ENCODE data around the gene DHRSX. TPM values are rescaled to one million over a fixed set of nuclear protein-coding genes. Genes with fewer than 3 reads are reported as not detected.
"Not testable (repeated sequence)": the region's sequence is repeated elsewhere in the genome, so short reads cannot be mapped to it uniquely, and the experiment has no call there.

DHRSX gene
- total RNA-seq, result 29.9 TPM
- long read RNA-seq, transcript DHRSX-201 (7 exons, 2,571 nt), result major isoform, 49 of 90 reads
- long read RNA-seq, partial matches to known transcripts, result 3 of 90 reads
- long read RNA-seq, other reads (novel, unspliced or antisense), result 36 of 90 reads

DNA sequence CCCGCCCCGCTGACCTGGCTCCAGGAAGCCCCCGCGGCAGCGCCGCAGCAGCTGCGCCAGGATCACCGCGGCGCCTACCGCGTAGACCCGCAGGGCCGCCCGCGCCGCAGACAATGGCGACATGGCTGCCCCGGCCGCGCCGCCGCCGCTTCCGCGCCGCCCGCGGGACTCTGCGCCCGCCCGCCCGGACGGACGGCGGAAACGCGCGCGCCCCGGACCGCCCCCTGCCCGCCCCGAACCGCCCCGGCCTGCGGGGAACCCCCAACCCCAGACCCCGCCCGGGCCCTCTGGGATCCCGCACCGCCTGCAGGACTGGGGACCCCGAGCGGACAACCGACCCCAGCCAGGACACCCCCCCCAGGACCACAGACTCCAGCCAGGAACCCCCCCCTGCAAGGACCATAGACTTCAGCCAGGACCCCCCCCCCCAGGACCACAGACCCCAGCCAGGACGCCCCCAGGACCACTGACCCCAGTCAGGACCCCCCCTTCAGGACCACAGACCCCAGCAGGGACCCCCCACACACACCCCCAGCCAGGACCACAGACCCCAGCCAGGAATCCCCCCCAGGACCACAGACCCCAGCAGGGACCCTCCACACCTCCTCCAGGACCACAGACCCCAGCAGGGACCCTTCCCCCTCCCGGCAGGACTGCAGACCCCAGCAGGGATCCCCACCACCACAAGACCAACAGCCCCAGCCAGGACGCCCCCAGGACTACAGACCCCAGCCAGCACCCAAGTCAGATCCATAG is at the start of gene DHRSX, which contains the start of gene ZBED1:
Gene DHRSX (minus strand): TSS at position 174 of the 756 bp plus-strand sequence. CDS start 51 bp downstream, at position 123.
Gene ZBED1 (minus strand): TSS at position 174 of the 756 bp plus-strand sequence. CDS start 10,257 bp downstream, outside the sequence.
- ATAC-seq (ENCODE audit: poor library complexity), result peak; percentile 52
- peak; percentile 70 for DNase-seq
- intact Hi-C loops (cut with DNase I), result no loop called here

GRCh38 chrX:2549876-2550275 is 49.1 kb upstream of the DHRSX start:
- intact Hi-C loops (cut with DNase I), result no loop called here

DNA sequence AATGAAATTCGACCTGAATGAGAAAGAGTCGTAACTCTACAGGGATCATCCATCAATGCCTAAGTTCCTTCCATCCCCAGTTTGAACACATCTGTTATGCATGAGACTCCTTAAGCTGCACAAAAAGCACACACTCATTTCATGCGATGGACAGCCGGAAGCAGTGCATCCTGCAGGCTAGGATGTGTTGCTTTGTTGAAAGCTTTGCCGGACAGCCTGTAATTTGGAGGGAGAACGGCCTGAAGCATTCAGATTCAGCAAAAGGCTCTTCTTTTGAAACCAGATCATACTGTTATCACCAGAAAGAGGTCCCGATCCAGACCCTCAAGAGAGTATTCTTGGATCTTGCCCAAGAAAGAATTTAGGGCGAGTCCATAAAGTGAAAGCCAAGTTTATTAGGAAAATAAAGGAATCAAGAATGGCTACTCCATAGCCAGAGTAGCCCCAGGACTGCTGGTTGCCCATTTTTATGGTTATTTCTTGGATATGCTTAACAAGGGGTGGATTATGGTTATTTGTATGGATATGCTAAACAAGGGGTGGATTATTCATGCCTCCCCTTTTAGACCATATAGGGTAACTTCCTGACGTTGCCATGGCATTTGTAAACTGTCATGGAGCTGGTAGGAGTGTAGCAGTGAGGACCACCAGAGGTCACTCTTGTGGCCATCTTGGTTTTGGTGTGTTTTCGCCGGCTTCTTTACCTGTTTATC is 48.1 kb upstream of the DHRSX start:
- no peak for DNase-seq
- intact Hi-C loops (cut with DNase I), result no loop called here
- ATAC-seq (ENCODE audit: poor library complexity), result no peak

More at GRCh38 chrX:2549876-2550275, 49.1 kb upstream of the DHRSX start:
- no peak for ATAC-seq (ENCODE audit: poor library complexity)
- no peak for DNase-seq

DNA sequence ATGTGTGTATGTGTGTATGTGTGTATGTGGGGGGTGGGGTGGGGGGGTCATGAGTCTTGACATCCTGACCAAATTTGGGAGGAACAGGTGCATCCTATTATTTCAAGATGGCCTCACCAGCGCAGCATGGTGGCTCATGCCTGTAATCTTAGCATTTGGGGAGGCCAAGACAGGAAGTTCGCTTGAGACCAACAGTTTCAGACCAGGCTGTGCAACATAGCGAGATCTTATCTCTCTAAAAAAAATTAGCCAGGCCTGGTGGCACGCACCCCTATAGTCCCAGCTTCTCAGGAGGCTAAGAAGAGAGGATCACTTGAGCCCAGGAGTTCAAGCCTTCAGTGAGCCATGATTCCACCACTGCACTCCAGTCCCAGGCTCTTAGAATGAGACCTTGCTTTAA is 47.0 kb upstream of the DHRSX start:
- ATAC-seq (ENCODE audit: poor library complexity) (no peak), DNase-seq (no peak)
- intact Hi-C loops (cut with DNase I), result no loop called here

- no peak for ATAC-seq (ENCODE audit: poor library complexity)
- DNase-seq, result no peak
Observed at GRCh38 chrX:2546496-2546895, 45.7 kb upstream of the DHRSX start.

GRCh38 chrX:2545144-2545543 is 44.4 kb upstream of the DHRSX start:
- DNase-seq (no peak), ATAC-seq (ENCODE audit: poor library complexity) (peak; percentile 53)
- intact Hi-C loops (cut with DNase I), result no loop called here

More at GRCh38 chrX:2546496-2546895, 45.7 kb upstream of the DHRSX start:
- intact Hi-C loops (cut with DNase I), result no loop called here

GRCh38 chrX:2542826-2543521 is 42.2 kb upstream of the DHRSX start:
- DNase-seq, result no peak
- intact Hi-C loops (cut with DNase I), result no loop called here
- no peak for ATAC-seq (ENCODE audit: poor library complexity)

DNA sequence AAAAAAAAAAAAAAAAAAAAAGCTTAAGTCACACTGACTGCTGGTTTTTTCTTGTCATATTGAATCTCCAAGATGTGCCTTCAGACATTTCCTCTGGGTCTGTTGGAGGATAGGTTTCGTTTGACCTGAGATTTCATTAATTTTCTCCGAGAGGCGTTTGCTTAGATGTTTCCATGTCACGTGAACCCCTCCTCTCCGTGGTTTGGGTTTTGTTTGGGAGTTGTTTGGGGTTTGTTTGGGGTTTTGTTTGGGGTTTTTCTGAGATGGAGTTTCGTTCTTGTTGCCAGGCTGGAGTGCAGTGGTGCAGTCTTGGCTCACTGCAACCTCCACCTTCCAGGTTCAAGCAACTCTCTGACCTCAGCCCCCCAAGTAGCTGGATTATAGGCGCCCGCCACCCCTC is 40.8 kb upstream of the DHRSX start:
- no peak for DNase-seq
- intact Hi-C loops (cut with DNase I), result no loop called here

GRCh38 chrX:2540426-2540947 is 39.7 kb upstream of the DHRSX start:
- no peak for DNase-seq
- no peak for ATAC-seq (ENCODE audit: poor library complexity)
- intact Hi-C loops (cut with DNase I), result no loop called here

More for the DNA sequence above, 40.8 kb upstream of the DHRSX start:
- no peak for ATAC-seq (ENCODE audit: poor library complexity)

DNA sequence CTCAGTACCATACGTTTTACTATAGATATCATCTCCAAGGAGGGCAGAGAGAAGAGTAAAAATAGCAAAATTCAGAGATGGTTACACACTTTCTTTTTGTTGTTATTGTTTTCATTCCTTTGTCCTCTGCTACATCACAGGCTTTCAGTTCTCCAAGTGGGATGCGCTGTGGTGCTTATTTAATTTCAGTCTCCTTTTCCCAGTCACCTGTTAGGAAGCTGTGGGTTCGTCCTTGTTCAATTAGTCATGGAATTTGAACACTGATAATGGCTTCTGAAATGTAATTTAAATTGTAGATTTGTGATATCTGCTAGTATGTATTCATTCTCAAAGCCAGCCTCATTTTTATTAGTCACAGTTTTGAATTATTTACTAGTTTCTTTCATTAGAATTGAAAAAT is 38.8 kb upstream of the DHRSX start:
- DNase-seq (no peak), ATAC-seq (ENCODE audit: poor library complexity) (no peak)
- intact Hi-C loops (cut with DNase I), result no loop called here

DNA sequence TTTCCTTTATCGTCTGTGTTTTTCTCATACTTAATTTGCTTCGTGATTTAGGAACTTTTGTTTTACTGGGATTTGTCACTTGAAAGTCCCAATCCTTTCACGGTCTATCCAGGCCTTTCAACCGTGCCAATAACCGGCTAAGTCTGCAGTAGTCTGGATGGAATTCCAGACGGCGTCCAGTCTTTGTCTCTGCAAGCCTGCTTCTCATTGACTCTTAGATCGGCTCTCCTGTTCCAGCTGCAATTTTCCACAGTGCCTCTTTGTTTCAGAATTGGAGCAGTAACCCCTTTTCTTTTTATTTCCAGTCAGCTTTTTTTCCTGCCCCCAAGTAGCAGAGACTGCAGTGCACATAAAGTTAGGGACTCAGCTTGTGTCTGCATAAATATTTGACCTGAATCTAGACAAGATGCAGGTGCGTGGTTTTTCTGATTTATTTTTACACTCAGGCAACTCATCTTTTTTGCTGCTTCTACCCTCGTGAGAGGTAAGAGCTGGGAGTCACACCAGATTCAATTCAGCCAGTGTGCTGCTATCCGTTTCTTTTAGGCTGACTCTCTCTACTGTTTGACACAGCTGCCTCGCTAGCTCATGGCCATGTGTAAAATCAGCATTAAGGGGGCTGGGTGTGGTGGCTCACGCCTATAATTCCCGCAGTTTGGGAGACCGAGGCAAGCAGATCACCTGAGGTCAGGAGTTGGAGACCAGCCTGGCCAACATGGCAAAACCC is 37.4 kb upstream of the DHRSX start:
- intact Hi-C loops (cut with DNase I), result no loop called here
- peak; percentile 90 for ATAC-seq (ENCODE audit: poor library complexity)
- no peak for DNase-seq

GRCh38 chrX:2536974-2537373 is 36.2 kb upstream of the DHRSX start:
- intact Hi-C loops (cut with DNase I), result no loop called here
- DNase-seq, result no peak
- ATAC-seq (ENCODE audit: poor library complexity), result peak; percentile 82

DNA sequence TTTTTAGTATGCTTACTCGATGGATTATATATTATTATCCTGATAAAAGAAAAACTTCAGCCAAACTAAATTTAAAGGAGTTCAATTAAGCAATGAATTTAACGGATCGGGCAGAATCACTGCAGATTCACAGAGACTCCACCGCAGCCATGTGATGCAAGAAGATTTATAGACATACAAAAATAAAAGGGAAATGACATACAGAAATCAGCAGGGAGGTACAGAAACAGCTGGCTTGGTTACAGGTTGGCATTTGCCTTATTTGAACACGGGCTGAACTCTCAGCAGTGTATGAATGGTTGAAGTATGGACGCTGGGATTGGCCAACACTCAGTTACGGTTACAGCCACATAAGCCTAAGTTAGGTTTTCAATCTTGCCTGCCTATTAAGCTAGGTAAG is 35.4 kb upstream of the DHRSX start:
- DNase-seq (no peak), ATAC-seq (ENCODE audit: poor library complexity) (no peak)
- intact Hi-C loops (cut with DNase I), result no loop called here

- ATAC-seq (ENCODE audit: poor library complexity); intact Hi-C loops (cut with DNase I); DNase-seq: not testable (repeated sequence)
Observed at GRCh38 chrX:2534261-2535021, 33.7 kb upstream of the DHRSX start.

DNA sequence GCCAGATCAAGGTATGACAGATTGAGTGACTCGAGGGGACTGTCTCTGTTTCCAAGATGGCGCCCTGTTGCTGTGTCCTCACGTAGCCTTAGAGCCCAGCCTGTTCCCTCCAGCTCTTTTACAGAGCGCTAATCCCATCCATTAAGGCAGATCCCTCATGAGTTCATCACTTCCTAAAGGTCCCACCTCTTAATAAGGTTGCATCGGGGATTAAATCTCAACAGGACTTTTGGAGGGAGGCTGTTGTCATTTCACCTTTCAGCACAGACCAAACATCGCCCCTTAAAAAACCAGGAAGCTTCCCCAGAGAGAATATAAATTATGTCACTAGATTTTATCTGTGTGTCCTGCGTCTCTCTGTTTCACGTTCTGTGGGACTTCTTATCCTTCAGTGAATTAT is 32.6 kb upstream of the DHRSX start:
- no peak for ATAC-seq (ENCODE audit: poor library complexity)
- intact Hi-C loops (cut with DNase I), result no loop called here
- no peak for DNase-seq

DNA sequence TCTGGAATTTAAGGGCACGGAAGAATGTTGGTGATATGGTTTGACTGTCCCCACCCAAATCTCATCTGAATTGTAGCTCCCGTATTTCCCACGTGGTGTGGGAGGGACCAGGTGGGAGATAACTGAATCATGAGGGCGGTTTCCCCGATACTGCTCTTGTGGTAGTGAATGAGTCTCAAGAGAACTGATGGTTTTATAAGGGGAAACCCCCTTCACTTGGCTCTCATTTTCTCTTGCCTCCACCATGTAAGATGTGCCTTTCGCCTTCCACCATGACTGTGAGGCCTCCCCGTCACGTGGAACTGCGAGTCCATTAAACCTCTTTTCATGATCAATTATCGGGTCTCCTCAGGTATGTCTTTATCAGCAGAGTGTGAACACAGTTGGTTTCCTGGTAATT is 25.6 kb upstream of the DHRSX start:
- intact Hi-C loops (cut with DNase I), result no loop called here
- no peak for DNase-seq
- no peak for ATAC-seq (ENCODE audit: poor library complexity)

DNA sequence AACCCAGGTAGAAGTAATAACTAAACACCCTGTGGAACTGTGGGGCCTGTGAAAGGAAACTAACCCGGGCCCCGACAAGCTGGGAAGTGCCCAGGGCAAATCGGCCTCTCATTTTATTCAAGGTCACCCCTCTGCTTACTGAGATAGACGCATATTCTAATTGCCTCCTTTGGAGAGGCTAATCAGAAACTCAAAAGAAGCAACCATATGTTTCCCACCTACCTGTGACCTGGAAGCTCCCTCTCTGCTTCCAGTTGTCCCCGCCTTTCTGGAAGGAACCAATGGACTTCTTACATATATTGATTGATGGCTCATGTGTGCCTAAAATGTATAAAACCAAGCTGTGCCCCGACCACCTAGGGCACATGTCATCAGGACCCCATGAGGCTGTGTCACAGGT is 23.1 kb upstream of the DHRSX start:
- no peak for ATAC-seq (ENCODE audit: poor library complexity)
- DNase-seq, result no peak
- intact Hi-C loops (cut with DNase I), result no loop called here

GRCh38 chrX:2521927-2522386 is 21.2 kb upstream of the DHRSX start:
- ATAC-seq (ENCODE audit: poor library complexity) (no peak), DNase-seq (no peak)
- intact Hi-C loops (cut with DNase I), result no loop called here

Data from Right ventricle myocardium superior (tissue), 1 donor.